ENCODE results near the gene GLT8D2. TPM values are rescaled to one million over a fixed set of nuclear protein-coding genes. Genes with fewer than 3 reads are reported as not detected.

GLT8D2 gene
- total RNA-seq, 4 donors from 2014 or later: 0.61 to 4.8 (median 2.7) TPM; not detected in 1

DNA sequence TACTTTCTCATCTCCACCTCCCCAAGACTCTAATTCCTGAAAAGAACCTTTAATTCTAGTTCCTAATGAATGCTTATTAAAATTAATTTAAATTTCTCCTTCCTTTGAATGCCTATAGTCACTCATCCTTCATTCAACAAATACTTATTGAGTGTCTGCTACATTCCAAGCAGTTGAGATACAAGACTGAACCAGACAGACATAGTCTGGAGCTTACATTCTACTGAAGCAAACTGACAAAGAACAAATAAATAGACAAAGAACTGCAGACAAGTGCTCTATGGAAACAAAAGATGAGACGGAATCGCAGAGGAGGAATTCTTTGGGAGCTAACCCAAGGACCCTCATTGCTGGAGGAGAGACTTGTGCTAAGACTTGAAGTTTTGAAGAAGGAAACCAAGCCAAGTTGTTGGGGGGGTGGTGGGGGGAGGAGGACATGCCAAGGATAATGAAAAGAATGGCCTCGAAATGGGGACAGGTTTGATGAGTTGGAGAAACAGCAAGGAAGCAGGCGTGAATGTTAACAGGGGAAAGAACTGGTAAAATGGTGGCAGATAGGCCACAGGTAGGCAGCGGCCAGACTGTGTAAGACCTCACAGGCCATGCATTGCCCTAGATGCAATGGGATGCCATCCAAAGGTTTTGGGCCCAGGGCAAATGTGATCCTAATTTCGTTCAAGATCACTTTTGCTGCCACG, 94.0 kb downstream of the GLT8D2 start:
- DNase-seq: no peak
- TF ChIP-seq CTCF (IDR thresholded peaks at IDR 0.05): no peak
- no peak for TF ChIP-seq POLR2A (IDR thresholded peaks at IDR 0.05)
- H3K36me3 ChIP-seq: peaks cover 0 to 36% (median 24%) of the 10 kb centered on the region in 3 donors
- no peaks in the 10 kb centered on the region for H3K9me3 ChIP-seq
- 9 to 13% methylated on average over 7 of the region's 7 CpGs for WGBS, 2 donors
- H3K4me1 ChIP-seq: peaks cover 9 to 35% (median 13%) of the 10 kb centered on the region in 3 donors
- intact Hi-C loops (cut with DNase I): loop anchor here (10.0 kb wide), 1 partner anchor 109 kb away; the partner anchor contains the start of gene HCFC2
- peak overlapping the region; percentile 52 to 95 (median 82) for H3K4me3 ChIP-seq
- no peaks in the 10 kb centered on the region for H3K27me3 ChIP-seq
- H3K27ac ChIP-seq: peak overlapping the region; percentile 81 to 95 (median 92)

- H3K27me3 ChIP-seq: no peaks in the 10 kb centered on the region
- no peak overlapping the region for H3K4me3 ChIP-seq
- intact Hi-C loops (cut with DNase I): loop anchor here (10.0 kb wide), 1 partner anchor 112 kb away; the partner anchor contains the start of gene HCFC2
- DNase-seq: no peak
- no peaks in the 10 kb centered on the region for H3K9me3 ChIP-seq
- no peak overlapping the region for H3K27ac ChIP-seq
- WGBS, 2 donors: 35 to 88% methylated on average over 1 of the region's 1 CpG
- TF ChIP-seq POLR2A (IDR thresholded peaks at IDR 0.05) (no peak), CTCF (IDR thresholded peaks at IDR 0.05) (no peak)
- peaks cover 9 to 25% (median 13%) of the 10 kb centered on the region in 3 donors for H3K4me1 ChIP-seq
- peaks cover 11 to 71% (median 51%) of the 10 kb centered on the region in 3 donors for H3K36me3 ChIP-seq
Measured at GRCh38 chr12:103952497-103952896, 97.5 kb downstream of the GLT8D2 start.

GRCh38 chr12:103948746-103949406, 101.1 kb downstream of the GLT8D2 start:
- 79 to 83% methylated on average over 13 of the region's 13 CpGs for WGBS, 2 donors
- Histone ChIP-seq H3K9me3 (no peaks in the 10 kb centered on the region), H3K27me3 (no peaks in the 10 kb centered on the region), H3K27ac (no peak overlapping the region), H3K4me1 (no peaks in the 10 kb centered on the region), H3K4me3 (no peak overlapping the region), H3K36me3 (peaks cover 18 to 100% (median 85%) of the 10 kb centered on the region in 3 donors)
- intact Hi-C loops (cut with DNase I): no loop called here
- DNase-seq: no peak
- TF ChIP-seq CTCF (IDR thresholded peaks at IDR 0.05) (no peak), POLR2A (IDR thresholded peaks at IDR 0.05) (no peak)

DNA sequence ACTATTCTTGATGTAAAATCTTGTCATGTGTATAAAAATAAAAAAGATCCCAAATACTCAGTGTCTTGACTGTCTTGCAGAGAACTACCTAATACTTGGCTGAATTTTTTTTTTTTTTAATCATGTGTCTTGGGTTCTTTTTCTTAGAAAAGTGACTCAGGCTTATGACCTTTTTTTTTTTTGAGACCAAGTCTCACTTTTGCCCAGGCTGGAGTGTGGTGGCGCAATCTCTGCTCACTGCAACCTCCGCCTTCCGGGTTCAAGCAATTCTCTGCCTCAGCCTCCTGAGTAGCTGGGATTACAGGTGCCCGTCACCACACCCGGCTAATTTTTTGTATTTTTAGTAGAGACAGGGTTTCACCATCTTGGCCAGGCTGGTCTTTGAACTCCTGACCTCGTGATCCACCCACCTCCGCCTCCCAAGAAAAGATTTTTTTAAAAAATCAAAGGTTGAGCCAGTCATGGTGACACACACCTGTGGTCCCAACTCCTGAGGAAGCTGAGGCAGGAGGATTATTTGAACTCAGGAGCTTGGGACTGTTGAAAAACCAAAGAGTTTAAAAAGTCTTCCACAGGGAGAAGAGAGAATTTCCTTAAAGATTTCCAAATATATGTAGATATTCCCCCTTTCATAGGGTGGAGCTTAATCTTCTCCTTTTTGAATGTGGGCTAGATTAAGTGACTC, 102.0 kb downstream of the GLT8D2 start:
- Histone ChIP-seq H3K4me3 (no peak overlapping the region), H3K4me1 (no peaks in the 10 kb centered on the region), H3K27me3 (no peaks in the 10 kb centered on the region), H3K9me3 (no peaks in the 10 kb centered on the region), H3K27ac (no peak overlapping the region), H3K36me3 (peaks cover 26 to 100% (median 83%) of the 10 kb centered on the region in 3 donors)
- WGBS, 2 donors: 84 to 88% methylated on average over 7 of the region's 7 CpGs
- TF ChIP-seq CTCF (IDR thresholded peaks at IDR 0.05) (no peak), POLR2A (IDR thresholded peaks at IDR 0.05) (no peak)
- no peak for DNase-seq
- intact Hi-C loops (cut with DNase I): no loop called here

All from esophagus squamous epithelium (tissue), 5 donors.